Neural cell (in vitro differentiated cells): ENCODE measurements around the gene ONECUT1.

Source experiments
- RAD21 ChIP-seq: fragments of 450-650 bp; conservative IDR thresholded peaks from 2 replicates; pipeline ENCODE4 v1.6.1; 2014; ENCODE audit warnings: antibody characterized with exemption, mild to moderate bottlenecking, moderate library complexity
- TF ChIP-seq, protein P1 (sequence below): fragments of 450-650 bp; IDR thresholded peaks from 2 replicates; pipeline ENCODE4 v1.5.1; 2014; ENCODE audit warnings: antibody characterized with exemption, mild to moderate bottlenecking, moderate library complexity; ENCODE audit not compliant: poor library complexity, severe bottlenecking
- TF ChIP-seq, protein P2 (sequence below): IDR thresholded peaks from 2 replicates; pipeline ENCODE4 v1.6.1; 2012; ENCODE audit warnings: borderline replicate concordance

DNA sequence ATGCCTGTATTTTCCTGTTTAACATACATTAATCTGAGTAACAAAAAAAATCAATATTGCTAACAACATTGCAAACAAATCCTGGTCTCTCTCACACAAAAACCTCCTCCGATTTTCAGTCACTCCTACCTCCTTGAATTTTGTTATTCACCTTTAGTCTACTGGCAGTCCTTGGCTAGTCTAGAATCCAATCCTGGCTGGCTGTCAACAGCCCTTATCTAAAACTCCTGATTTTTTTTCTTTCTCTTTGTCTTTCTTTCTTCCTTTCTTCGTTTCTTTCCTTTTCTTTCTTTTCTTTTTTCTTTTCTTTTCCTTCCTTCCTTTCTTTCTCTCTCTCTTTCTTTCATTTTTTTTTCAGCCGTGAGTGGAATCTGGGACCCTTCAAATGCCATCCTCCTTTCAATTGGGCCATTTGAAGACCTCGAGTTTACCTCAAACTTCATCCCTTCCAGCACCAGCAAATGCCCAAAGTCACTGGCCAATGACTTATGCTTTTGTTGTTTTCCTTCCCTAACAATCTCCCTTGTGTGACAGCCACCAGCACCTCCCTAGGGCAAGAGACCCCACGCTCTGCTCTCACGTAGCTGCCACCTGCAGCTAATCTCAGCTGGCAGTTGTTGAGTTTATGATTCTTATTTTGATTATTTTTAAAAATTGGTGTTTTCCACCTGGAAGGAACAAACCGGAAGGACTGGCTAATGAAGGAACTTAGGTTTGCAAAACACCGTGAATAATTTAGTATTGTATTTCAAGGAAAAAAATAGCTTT lies 6.8 kb upstream of the ONECUT1 start:
- TF ChIP-seq, protein P1, sequence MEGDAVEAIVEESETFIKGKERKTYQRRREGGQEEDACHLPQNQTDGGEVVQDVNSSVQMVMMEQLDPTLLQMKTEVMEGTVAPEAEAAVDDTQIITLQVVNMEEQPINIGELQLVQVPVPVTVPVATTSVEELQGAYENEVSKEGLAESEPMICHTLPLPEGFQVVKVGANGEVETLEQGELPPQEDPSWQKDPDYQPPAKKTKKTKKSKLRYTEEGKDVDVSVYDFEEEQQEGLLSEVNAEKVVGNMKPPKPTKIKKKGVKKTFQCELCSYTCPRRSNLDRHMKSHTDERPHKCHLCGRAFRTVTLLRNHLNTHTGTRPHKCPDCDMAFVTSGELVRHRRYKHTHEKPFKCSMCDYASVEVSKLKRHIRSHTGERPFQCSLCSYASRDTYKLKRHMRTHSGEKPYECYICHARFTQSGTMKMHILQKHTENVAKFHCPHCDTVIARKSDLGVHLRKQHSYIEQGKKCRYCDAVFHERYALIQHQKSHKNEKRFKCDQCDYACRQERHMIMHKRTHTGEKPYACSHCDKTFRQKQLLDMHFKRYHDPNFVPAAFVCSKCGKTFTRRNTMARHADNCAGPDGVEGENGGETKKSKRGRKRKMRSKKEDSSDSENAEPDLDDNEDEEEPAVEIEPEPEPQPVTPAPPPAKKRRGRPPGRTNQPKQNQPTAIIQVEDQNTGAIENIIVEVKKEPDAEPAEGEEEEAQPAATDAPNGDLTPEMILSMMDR: no peak
- no peak for TF ChIP-seq RAD21
- TF ChIP-seq, protein P2, sequence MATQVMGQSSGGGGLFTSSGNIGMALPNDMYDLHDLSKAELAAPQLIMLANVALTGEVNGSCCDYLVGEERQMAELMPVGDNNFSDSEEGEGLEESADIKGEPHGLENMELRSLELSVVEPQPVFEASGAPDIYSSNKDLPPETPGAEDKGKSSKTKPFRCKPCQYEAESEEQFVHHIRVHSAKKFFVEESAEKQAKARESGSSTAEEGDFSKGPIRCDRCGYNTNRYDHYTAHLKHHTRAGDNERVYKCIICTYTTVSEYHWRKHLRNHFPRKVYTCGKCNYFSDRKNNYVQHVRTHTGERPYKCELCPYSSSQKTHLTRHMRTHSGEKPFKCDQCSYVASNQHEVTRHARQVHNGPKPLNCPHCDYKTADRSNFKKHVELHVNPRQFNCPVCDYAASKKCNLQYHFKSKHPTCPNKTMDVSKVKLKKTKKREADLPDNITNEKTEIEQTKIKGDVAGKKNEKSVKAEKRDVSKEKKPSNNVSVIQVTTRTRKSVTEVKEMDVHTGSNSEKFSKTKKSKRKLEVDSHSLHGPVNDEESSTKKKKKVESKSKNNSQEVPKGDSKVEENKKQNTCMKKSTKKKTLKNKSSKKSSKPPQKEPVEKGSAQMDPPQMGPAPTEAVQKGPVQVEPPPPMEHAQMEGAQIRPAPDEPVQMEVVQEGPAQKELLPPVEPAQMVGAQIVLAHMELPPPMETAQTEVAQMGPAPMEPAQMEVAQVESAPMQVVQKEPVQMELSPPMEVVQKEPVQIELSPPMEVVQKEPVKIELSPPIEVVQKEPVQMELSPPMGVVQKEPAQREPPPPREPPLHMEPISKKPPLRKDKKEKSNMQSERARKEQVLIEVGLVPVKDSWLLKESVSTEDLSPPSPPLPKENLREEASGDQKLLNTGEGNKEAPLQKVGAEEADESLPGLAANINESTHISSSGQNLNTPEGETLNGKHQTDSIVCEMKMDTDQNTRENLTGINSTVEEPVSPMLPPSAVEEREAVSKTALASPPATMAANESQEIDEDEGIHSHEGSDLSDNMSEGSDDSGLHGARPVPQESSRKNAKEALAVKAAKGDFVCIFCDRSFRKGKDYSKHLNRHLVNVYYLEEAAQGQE: no peak
